Measurements from ENCODE around the gene TMC2.

TMC2 gene

DNA sequence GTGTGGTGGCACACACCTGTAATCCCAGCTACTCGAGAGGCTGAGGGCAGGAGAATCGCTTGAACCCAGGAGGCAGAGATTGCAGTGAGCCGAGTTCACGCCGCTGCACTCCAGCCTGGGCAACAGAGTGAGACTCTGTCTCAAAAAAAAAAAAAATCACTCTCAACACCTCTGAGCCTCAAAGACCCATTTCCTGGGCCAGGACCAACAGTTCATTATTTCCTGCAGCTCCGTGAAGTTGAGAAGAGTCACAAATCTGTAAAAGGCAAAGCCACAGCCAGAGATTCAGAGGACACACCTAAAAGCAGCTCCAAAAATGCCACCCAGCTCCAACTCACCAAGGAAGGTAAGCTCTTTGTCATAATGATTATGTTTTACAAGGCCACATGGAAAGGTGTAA is 100.9 kb downstream of the TMC2 start:
- no peak for DNase-seq

DNA sequence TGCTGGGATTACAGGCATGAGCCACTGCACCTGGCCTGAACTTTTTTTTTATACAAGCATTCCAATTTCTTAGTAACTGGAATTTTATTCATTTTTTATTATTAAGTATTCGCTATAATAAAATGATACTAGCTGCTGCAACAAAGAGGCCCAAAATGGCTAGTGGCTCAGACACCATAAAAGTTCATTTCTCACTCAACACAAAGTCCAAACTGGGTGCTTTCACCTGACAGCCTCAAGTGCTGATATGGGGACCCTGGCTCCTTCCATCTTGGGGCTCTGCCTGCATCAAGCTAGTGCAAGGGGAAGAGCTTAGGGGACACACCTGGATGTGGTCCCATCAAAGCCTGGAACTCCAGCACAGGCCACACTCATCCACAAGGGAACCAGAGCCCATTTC is 103.9 kb downstream of the TMC2 start:
- DNase-seq = no peak

DNA sequence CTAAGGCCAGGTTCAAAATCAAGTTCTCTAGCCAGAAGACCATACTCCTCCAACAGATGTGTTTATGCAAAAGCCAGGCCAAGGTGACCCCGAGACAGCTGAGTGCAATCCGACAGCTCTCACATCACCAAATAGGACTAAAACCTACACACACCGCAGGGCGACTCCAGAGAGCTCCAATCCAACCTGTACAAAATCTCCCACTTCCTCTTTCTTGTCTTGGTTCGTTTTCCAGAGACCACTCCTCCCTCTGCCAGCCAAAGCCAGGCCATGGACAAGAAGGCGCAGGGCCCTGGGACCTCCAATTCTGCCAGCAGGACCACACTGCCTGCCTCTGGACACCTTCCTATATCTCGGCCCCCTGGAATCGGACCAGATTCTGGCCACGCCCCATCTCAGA is 104.5 kb downstream of the TMC2 start:
- no peak for DNase-seq

DNA sequence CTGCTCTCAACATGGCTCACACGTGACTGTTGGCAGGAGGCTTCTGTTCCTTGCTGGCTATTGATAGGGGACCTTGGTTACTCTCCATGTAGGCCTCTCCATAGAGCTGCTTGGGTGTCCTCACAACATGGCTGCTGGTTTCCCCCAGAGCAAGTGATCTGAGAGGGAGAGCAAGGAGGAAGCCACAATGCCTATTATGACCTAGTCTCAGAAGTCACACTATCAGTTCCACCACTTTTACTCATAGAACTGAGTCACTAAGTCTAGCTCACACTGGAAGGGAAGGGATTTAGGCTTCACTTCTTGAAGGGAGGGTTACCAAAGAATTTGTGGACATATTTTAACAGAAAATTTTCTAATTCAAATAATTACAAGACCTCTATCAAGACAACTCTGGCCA is 107.3 kb downstream of the TMC2 start:
- no peak for DNase-seq

DNA sequence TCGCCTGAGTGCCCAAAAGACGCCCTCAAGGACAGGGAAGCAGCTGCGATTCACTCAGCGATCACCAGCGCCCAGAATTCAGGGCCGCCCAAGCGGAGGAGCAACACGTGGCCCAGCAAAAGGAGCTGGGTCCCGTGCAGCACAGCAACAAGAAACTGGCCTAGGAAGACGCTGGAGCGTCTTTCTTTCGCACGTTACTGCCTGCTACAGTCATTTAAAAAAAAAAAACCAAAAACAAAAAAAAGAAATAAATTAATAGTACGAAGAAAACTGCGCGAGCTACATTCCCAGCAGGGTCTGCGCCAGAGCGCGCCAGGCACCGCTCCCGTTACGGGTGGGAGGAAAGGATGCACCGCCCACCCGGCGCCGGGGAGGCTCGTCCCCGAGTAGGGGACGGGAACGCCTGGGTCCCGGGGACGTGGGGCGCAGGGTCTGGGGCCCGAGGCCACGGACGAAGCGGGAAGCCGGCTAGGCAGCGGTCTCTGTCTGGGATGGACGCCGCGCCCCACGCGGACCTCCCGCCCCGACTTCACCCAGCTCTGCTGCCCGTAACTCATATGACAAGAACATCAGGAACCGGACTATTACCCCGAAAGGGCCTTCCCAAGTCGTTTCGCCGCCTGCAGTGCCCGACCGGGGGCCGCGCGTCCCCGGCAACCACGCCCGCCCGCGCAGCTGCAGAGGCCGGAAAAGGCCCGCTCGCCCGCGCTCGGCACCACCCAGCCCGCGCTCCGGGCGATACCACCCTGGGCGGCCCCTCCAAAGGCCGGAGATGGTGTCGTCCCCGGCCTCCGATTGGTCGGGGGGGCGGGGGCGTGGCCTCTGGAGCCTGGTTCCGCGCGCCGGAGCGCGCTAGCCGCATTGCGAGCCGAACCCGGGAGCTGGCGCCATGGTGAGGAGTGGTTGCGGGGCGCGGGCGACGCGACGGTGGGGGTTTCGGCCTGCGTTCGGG is 115.7 kb downstream of the TMC2 start, which contains the start of gene NOP56:
Gene NOP56 (plus strand): TSS at position 861 of the 952 bp plus-strand sequence. CDS start 29 bp downstream, at position 890.
- peak; percentile 95 for DNase-seq

DNA sequence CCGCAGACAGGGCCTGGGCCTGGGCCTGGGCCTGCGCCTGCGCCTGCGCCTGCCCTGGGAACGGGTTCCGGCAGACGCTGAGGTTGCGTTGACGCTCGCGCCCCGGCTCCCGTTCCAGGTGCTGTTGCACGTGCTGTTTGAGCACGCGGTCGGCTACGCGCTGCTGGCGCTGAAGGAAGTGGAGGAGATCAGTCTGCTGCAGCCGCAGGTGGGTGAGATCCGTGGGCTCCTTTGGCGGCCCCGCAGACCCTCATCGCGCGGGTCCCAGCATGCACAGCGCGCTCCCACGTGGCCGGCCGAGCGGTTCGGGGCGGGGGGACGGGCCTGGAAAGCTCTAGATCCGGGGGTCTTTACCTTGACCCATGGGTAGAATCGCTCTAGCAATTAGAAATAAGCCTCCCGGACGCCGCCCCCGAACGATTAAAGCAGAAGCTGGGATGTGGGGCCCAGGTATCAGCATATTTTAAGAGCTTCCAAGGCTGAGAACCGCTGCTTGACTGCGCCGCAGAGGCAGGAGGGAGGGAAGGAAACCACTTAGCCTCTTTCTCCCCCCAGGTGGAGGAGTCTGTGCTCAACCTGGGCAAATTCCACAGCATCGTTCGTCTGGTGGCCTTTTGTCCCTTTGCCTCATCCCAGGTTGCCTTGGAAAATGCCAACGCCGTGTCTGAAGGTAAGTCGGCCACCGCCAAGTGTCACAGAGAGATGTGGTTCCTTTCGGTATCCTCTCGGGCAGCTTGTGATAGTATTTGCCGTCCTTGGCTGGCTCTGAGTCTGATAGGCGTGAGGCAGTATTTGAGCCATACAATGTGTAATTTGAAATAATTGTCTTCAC is 116.6 kb downstream of the TMC2 start:
- DNase-seq = no peak

DNA sequence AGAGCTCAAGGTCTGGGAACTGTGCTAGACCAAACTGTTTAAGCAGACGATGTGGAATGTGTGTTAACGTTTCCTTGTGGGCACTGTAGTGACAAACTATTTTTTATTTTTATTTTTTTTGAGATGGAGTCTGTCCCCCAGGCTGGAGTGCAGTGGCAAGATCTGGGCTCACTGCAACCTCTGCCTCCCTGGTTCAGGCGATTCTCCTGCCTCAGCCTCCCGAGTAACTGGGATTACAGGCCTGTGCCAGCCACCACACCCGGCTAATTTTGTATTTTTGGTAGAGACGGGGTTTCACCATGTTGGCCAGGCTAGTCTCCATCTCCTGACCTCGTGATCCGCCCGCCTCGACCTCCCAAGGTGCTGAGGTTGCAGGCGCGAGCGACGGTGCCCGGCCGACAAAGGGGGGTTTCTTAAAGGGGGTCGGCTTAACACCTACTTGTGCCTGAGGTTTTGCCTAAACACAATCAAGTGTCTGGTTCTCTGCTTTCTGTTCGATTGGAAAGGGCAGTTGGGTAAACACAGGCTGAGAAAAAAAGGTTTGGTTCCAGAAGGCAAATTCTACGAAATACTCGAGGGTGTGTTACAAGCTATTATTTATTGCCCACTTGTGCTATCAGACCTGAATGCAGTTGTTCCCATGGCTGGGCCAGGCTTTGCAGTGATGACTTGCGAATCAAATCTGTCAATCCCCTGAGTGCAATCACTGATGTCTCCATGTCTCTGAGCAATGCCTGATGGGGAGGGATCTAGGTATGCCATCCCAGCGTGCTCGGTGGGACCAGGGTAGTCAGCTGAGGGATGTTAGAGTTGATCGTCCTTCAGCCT is 117.4 kb downstream of the TMC2 start:
- no peak for DNase-seq

DNA sequence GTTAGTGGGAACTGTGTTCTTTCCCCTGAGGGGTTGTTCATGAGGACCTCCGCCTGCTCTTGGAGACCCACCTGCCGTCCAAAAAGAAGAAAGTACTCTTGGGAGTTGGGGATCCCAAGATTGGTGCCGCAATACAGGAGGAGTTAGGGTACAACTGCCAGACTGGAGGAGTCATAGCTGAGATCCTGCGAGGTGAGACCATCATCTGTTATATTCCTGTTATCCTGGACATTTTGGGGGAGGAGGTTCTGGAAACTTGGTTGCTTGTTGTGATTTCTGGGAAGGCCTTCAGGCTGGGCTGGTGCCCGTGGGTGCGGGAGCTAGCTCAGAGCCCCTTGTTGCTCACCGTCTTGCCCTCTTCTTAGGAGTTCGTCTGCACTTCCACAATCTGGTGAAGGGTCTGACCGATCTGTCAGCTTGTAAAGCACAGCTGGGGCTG is 118.0 kb downstream of the TMC2 start:
- no peak for DNase-seq

DNA sequence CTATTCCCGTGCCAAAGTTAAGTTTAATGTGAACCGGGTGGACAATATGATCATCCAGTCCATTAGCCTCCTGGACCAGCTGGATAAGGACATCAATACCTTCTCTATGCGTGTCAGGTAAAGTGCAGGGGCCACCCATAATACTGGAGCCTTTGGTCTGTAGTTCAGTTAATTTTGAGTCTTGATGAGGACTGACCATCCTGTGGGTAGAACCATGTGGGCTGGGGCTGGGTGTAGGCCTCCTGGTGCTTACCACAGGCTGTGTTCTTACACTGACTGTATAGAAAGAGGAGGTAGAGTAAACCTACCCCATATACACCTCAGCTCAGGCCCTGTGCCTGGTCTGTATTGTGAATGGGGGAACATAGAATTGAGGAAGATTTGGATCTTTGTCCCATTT is 118.5 kb downstream of the TMC2 start:
- DNase-seq = no peak

DNA sequence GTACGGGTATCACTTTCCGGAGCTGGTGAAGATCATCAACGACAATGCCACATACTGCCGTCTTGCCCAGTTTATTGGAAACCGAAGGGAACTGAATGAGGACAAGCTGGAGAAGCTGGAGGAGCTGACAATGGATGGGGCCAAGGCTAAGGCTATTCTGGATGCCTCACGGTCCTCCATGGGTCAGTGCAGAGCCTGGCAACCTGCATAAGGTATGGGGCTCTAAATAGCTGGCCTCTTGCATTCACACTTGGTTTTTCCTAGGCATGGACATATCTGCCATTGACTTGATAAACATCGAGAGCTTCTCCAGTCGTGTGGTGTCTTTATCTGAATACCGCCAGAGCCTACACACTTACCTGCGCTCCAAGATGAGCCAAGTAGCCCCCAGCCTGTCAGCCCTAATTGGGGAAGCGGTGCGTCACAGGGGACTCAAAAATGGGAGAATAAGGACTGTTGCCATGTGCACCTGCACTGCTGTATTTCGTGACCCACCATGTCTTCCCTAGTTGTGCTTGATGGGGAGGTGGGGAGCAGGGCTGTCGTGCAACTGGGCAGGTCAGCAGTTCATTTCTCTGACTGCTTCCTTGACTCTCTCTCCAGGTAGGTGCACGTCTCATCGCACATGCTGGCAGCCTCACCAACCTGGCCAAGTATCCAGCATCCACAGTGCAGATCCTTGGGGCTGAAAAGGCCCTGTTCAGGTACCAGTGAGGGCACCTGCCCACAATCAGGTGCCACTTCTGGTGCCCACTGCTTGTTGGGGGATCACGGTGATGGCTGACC is 119.2 kb downstream of the TMC2 start:
- DNase-seq = no peak

DNA sequence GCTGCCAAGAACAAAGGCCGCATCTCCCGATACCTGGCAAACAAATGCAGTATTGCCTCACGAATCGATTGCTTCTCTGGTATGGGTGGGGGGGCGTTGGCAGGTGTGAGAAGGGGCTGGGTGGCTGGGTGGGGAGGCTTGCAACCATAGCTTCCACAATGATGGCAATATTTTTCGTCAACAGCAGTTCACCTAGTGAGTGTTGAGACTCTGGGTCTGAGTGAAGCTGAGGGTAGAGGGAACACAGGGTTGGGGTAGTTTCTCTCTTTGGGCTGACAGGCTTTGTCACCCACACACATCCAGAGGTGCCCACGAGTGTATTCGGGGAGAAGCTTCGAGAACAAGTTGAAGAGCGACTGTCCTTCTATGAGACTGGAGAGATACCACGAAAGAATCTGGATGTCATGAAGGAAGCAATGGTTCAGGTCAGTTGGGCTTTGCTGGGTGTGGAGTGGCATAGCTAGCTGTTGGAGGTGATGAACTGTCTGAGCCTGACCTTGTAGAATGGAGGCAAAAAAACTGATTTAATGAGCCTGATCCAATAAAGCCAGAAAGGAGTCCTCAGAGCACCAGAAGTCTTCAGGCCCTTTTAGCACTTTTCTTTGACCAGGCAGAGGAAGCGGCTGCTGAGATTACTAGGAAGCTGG is 120.2 kb downstream of the TMC2 start:
- no peak for DNase-seq

DNA sequence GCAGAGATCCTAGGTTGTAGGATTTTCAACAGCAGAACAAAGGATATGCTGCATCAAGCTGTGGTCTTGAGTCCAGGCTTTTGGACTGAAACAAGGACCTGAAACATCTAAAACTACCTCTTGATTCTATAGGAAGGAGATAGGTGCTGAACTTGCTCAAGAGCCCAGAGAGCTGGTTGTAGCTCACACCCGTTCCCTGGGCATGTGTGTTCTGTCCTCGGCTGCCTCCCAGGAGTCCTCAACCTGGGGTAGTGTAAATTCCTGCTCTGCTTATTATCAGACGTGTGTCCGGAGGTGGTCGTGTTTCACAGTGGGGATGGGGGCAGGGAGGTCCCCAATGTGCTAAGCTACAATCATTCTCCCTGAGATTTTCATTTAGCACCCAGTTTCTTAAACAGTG is 120.9 kb downstream of the TMC2 start:
- DNase-seq = no peak

DNA sequence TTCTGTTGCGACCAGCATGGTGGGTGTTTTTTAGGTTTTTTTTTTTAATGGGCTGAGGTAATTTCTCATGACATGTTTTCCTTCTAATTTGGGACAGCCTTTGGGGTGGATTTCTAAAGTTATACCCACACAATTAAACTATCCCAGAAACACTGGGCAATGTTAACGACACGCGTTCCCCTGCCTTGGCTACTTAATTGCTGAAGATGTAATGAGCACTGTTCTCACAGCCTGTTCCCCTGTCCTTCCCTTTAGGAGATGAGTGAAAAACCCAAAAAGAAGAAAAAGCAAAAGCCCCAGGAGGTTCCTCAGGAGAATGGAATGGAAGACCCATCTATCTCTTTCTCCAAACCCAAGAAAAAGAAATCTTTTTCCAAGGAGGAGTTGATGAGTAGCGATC is 121.3 kb downstream of the TMC2 start:
- DNase-seq = no peak

DNA sequence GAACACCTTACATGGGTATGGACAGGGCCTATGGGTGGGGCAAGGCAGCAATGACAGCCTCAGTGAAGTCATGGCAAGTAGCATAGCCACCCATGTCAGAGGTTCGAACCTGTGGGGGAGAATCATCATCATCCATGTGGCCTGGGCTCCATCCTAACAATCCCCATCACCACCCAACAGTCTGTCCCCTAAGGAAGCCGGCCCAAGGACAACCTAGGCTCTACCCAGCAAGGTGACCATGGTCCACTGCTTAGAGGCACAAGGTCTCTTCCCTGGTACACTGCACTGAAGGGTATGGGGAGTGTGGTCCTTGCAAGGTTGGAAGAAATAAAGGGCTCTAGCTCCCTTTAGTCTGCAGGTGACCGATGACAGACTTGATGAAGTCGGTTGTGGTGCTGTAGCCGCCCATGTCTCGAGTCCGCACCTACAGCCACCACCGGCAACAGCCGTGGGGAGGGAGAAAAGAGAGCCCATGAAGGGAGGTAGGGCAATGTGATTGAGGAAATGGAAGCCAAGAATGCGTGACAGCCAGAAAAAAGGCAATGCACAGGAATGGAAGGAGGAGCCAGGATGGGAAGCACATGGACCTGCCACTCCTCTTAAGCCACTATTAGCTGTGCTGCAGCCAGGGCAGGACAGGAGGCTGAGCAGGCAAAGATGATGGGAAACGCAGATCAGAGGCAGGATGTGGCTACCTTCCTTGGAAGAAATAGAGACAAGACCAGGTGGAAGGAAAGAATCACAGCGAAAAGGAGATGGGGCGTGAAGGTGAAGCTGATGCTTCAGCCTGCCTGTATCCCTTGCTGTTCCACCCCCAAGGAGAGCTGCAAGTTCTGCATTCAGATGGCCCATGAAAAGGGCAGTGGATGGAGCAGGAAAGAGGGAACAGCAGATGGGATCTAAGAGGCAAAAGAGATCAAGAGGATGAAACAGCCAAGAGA is 122.3 kb downstream of the TMC2 start:
- DNase-seq = no peak

DNA sequence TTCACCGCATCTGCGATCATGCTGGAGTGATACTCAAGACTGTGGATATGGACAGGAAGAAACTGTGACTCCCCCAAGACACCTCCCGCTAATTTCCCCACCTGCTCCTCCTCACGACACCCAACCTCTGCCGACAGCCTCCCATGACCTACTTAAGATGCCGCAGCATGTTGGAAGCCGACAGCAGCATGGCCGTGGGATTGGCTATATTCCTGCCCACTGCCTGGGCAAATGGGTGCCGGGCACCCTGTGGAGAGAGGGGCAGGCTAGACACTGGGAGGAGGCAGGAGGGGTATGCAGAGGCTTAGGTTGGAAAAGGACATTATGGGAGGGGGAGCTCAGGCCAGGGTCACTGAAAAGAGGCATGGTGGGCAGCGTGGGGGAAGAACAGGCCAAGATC is 123.2 kb downstream of the TMC2 start:
- no peak for DNase-seq

DNA sequence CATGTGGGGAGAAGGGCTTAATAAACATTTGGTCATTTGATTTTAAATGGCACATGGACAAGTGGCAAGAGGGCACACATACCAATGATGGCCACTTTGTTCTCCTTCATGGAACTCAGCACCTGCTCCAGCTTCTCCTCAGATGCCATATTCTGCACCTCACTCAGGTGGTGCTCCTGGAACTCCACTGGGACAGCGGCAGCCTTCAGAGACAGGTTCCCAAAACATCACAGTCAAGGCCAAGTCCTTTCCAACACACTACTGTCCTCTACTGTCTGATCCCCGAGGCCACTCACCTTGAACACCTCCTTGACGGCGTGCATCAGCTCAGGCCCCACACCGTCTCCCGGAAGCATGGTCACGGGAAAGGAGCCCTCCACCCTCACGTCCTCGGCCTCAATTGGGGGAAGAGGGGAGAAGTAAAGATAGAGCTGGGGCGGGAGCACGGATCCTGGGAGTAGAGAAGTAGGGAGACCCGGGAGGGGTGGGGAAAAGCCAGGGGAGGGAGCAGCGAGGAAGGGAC is 127.1 kb downstream of the TMC2 start:
- DNase-seq = no peak

DNA sequence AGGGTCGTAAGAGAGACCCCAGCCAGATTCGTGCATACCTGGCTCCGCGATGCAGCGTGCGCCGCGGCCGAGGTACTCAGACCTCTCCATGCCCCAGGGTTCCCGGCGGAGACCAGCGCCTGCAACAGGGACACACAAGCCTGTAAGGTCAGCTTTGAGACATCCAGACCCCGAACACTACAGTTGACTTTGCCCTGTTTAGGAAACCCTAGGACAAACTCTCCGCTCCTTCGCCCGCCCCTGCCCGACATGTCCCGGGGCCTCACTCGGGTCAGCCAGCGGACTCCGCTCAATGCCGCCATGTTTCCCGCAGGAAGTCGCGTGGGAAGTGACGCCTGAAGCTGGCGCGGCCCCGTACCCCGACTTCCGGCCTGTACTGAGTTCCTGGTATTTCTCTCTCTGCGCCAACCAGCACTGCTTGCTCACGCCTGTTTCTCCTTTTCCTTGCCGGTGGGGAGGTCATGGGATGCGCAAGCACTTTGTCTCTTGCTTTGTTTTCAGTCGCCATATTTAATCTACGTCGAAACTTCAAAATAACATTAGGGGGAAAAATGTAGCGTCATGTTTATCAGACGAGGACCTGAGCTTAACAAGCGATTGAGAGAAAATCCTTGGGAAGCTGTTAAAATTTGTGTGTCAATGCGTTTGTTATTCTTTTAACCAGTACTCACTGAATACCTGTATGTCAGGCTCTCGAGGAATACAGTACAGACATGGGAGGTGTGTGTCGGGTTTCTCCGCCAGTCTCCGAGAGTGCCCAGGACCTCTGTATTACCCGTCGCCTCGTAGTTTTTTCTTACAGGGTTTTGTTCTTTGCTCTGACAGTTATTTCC is 127.7 kb downstream of the TMC2 start, which contains the start of gene IDH3B:
Gene IDH3B (minus strand): TSS at position 330 of the 833 bp plus-strand sequence. CDS start 28 bp downstream, at position 302.
- peak; percentile 93 for DNase-seq

DNA sequence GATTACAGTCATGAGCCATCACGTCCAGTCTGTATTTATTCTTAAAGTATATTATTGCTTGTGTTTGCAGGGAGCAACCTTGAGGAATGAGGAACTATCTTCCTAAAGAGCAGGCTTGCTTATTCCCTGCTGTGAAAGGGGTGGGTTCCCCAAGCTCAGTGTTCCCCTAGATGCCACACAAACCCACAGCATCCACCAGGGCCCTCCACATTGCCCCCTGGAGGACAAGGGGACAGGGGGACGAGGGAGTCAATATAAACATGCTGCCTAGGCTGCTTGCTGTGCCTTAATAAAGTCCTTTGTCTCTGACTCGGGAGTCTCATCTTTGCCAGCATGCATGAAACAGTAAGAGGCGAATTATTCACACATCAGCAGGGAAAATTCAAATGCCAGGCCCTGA is 135.6 kb downstream of the TMC2 start:
- DNase-seq = no peak

DNA sequence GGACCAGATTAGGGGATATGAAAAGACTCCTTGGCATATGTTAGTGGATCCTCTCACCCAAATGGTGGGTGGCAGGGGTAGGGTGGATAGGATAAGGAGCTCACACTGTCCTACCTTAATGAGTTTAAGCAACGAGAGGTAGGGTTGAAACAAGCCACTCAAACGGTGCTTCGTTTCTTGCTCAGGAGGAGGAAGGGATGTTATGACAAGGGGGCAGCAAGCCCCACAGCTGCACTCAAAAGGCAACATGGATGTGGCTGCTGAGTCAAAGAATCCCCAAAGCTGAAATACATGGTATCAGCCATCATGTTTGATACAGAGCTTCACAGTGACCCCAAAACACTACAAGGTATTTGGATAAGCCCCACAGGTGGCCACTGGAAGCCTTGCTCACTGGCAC is 136.1 kb downstream of the TMC2 start:
- DNase-seq = no peak

Measured in activated naive CD4-positive, alpha-beta T cell treated with Interleukin-2 at 50 U/mL for 16 hours (primary cell).